Glomerular endothelial cell (primary cell): ENCODE data around the gene SLC6A13. TPM values are rescaled to one million over a fixed set of nuclear protein-coding genes. Genes with fewer than 3 reads are reported as not detected.

ENCODE experiments used
- DNase-seq: peaks from one replicate; pipeline ENCODE4 v3.0.0-alpha.2; 2011; ENCODE audit warnings: low read depth, low spot score; ENCODE audit errors: extremely low read depth
- total RNA-seq: library from RNA; depleted of rRNA; stranded (reverse); fragments of >200 nt; gene quantifications from 2 replicates; pipeline ENCODE4 v1.2.3, GENCODE V29; 2015

The SLC6A13 gene
- total RNA-seq, 1 donor from 2014 or later = not detected

GRCh38 chr12:234891-235415 is 27.7 kb downstream of the SLC6A13 start:
- DNase-seq = no peak

DNA sequence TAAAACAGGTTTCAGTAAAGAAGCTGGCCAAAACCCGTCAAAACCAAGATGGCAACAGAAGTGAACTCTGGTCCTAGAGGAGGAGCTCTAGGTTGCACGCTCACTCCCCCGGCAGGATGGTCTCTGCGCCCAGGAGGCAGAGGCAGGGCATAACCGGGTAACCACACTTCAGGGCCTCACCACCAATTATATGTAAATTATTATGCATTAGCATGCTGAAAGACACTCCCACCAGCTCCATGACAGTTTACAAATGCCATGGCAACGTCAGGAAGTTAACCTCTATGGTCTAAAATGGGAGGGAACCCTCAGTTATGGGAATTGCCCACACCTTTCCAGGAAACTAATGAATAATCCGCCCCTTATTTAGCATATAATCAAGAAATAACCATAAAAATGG is 28.6 kb downstream of the SLC6A13 start:
- no peak for DNase-seq

- DNase-seq = no peak
These were observed 29.0 kb downstream of the SLC6A13 start for GRCh38 chr12:233615-233968.

DNA sequence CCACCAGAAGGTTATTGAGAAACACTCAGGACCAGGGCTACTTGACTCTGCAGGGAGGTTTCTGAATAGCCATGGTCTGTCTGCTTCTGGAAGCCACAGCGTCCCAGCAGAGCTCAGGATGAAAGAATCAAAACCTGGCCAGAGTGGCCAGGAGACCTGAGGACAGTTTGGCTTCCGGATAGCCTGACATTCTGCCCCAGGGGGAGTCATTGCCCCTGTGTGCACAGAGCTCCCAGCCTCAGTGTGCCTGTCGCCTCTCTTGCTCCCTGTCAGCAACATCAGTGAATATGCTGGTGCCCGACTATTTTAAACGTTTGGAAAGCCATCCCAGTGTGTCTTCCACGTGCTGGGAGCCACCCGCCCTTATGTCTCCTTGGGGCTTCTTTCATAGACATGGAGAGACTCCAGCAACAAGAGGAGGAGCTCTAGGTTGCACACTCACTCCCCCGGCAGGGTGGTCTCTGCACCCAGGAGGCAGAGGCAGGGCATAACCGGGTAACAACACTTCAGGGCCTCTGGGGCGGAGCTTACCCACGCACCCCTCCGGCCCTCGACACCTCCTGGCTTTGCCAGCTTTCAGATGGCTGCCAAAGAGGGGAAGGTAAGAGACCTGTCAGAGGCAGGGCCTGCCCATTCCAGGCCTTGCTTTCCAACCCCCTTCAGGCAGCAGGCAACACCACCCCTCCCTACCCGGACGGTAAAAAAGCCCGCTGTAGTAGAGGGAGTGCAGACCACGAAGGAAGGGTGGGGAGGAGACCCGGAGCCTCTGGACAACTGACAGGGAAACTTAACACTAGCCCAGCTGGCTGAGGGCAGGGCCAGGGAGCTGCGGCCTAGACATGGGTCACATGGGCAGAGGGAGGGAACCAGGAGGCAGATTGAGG is 29.7 kb downstream of the SLC6A13 start:
- no peak for DNase-seq

DNA sequence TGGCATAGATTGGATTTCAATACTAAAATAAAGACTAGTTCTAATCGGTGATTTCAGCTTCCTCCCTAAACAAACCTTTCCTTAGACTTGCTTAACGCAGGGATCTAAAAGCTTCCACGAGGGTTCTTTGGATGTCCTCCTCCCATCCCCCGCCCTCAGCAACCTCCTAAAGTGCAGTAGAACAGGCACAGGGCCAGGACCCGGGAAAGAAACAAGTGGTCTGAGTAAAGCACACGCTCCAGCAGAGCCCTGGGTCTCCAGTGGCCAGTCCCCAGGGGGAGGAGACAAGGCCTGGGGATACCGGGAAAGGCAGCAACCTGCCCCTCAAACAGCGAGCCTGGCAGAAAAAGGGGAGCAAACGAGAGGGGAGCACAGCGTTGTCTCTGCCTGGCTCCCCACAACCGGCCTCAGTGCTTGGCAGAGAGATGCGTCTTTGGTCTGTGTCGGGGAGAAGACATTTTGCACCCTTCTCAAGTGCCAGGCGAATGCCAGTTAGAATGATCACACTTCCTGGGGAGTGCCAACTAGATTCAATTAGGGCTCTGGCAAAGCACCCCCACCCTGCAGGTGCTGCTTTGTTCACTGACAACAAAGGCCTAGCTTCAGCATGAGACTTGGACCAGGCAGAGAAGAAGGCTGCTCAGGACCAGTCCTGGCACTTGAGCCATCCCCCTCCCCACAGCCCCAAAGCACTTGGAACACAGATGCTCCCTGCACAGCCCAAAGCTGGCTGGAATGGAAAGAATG is 31.5 kb downstream of the SLC6A13 start:
- DNase-seq = no peak

DNA sequence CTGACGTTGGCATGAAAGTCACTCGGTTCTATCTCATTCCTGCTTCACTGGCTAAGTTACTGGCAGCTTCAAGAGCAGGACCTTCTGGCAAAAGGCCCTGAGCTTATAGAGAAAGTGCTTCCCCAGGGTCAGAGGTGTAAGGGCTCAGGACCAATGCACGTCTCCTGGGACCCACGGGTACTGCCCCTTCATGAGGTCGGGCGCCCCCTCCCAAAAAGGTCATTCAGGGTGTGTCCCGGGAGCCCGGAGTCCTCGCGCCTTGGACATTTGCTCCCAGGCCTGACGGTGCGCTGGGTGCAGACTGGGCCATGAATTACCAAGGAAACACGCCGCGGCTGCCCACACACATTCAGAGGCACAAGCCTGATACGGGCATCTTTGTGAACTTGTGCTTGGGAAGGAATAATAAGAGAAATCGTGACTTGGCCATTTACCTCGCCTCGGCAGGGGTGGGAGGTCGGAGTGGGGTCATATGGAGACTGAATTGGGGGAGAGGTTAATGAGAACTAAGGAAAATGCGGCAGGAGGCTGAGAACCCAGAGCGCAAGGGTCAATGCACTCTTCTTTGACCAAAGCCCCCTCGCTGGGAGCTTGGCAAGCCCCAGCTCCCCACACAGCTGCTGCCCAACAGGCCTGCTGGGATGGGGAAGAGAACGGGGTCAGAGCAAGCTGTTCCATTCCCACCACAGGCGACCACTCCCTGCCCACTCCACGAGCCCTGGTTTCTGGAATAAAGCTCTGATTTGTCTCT is 33.0 kb downstream of the SLC6A13 start:
- DNase-seq = no peak

GRCh38 chr12:228846-229200 is 33.8 kb downstream of the SLC6A13 start:
- no peak for DNase-seq

GRCh38 chr12:227923-228845 is 34.5 kb downstream of the SLC6A13 start:
- no peak for DNase-seq

- DNase-seq = no peak
These were observed 35.2 kb downstream of the SLC6A13 start for GRCh38 chr12:227286-227915.

GRCh38 chr12:226401-226800 is 36.2 kb downstream of the SLC6A13 start:
- DNase-seq = no peak

- no peak for DNase-seq
These were observed 37.6 kb downstream of the SLC6A13 start for GRCh38 chr12:225012-225411.

- no peak for DNase-seq
These were observed 38.3 kb downstream of the SLC6A13 start for GRCh38 chr12:224330-224729.

- no peak for DNase-seq
These were observed 38.8 kb downstream of the SLC6A13 start for GRCh38 chr12:223841-224240.

DNA sequence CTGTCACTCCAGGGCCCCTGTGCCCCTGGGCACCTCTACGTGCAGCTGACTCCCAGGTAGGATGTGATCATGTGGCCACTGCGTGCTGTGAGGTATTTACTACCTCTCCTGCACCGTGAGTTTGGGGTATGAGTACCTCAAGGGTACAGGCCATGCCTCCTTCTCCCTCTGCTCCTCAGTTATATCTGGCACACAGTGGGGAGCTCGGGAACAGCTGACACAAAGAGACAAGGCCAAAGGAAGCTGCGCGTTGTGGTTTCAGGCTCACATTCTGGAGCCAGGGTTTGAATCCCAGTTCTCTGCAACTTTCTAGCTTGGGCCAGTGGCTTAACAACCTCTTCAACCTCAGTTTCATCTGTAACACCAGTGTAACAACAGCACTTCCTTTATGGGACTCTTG is 40.9 kb downstream of the SLC6A13 start:
- no peak for DNase-seq

- no peak for DNase-seq
These were observed 41.6 kb downstream of the SLC6A13 start for GRCh38 chr12:220946-221550.

GRCh38 chr12:220491-220890 is 42.1 kb downstream of the SLC6A13 start:
- no peak for DNase-seq

GRCh38 chr12:219891-220352 is 42.7 kb downstream of the SLC6A13 start:
- no peak for DNase-seq

DNA sequence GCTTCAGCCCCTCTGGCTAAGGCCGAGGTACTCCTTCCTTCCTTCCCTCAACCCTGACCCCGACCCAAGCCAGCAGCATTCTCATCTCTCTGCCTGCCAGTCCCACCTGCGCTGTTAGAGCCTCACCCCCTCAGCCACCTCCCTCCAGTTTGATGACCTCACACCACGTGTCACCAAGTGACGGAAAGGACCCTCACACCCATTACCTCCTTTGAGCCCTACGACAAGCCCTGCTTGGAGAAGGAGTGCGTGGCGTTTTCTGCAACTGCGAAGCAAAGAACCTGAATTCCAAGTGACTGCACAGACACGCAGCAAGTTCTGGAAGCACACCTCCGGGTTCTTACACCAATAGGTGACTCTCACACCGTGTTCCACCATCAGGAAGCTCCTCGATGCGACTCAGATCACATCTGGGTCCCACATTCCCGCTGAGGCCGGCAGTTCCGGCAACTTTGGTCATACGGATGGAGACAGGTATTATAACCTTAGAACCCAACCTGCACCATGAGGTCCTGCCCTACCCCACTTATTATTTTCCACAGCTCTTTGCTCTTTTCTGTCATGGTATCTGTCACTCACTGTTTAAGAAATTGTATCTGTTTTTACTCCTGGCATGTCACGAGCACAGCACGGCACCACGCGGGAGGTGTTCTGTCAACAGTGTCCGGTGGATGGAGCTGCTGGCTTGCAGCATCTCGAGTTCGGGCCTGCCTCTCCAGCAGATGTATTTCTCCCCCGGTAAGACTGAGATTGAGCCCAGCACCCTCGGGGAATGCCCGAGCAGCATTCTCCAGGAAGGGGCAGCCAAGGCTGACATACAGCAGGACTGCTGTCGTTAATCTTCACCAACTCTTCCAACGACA is 43.7 kb downstream of the SLC6A13 start:
- no peak for DNase-seq
